CD4-positive, alpha-beta T cell (primary cell): ENCODE data around the gene BTBD18. TPM values are rescaled to one million over a fixed set of nuclear protein-coding genes. Genes with fewer than 3 reads are reported as not detected.

Source experiments
- ATAC-seq: fragments of 200-7000 bp; cut with Tn5 transposase; one replicate; pipeline ENCODE4 v1.10.0; 2022; ENCODE audit warnings: mild to moderate bottlenecking; ENCODE audit not compliant: poor library complexity
- CTCF ChIA-PET: fragments of 350-600 bp; sonication (Branson Sonifier 250); formaldehyde crosslinking; loops from one replicate; lab custom pipeline; 2021; ENCODE audit warnings: antibody characterized with exemption, inconsistent platforms; lab: Charles Lee
- POLR2A ChIA-PET: fragments of 350-600 bp; sonication (Branson Sonifier 250); formaldehyde crosslinking; loops from one replicate; lab custom pipeline; 2021; ENCODE audit warnings: antibody characterized with exemption, inconsistent platforms; lab: Charles Lee
- DNase-seq, 14 experiments: peaks; one replicate each; pipeline ENCODE4 v3.0.0-alpha.2; 2013 to 2020; ENCODE audit warnings: mixed read lengths in 2 of 14
- H3K27ac ChIP-seq, 2 donors: one replicate each; pipeline versions ENCODE4 v1.5.1 to v1.7.0; 2013; ENCODE audit warnings: low read length in 2 of 2, low read depth in 1 of 2, mild to moderate bottlenecking in 1 of 2
- H3K27me3 ChIP-seq, 2 experiments: 1 replicate in 1 of 2; 2 replicates in 1 of 2; pipeline versions ENCODE4 v1.6.1 to v1.7.0; 2013; ENCODE audit warnings: low read length in 2 of 2, control low read depth in 1 of 2, mild to moderate bottlenecking in 1 of 2, moderate library complexity in 1 of 2; ENCODE audit not compliant: insufficient read depth in 2 of 2, control insufficient read depth in 1 of 2
- H3K36me3 ChIP-seq: one replicate; pipeline ENCODE4 v1.6.1; 2013; ENCODE audit warnings: low read length, control low read depth; ENCODE audit not compliant: insufficient read depth
- H3K4me1 ChIP-seq: one replicate; pipeline ENCODE4 v1.6.1; 2013; ENCODE audit warnings: low read length, control low read depth; ENCODE audit not compliant: insufficient read depth
- H3K4me3 ChIP-seq: one replicate; pipeline ENCODE4 v1.5.1; 2013; ENCODE audit warnings: mild to moderate bottlenecking, low read length, moderate library complexity
- H3K9me3 ChIP-seq, 2 experiments: 1 replicate in 1 of 2; 2 replicates in 1 of 2; pipeline versions ENCODE4 v1.6.1 to v1.7.0; 2013; ENCODE audit warnings: low read length in 2 of 2, mild to moderate bottlenecking in 2 of 2, control low read depth in 1 of 2, moderate library complexity in 1 of 2; ENCODE audit not compliant: control insufficient read depth in 1 of 2, insufficient read depth in 1 of 2
- H3K27ac Mint-ChIP-seq: one replicate; pipeline ENCODE4 v1.8.0; 2020; ENCODE audit warnings: mixed read lengths
- H3K27me3 Mint-ChIP-seq: one replicate; pipeline ENCODE4 v1.8.0; 2021; ENCODE audit warnings: mixed read lengths
- H3K36me3 Mint-ChIP-seq: one replicate; pipeline ENCODE4 v1.8.0; 2021; ENCODE audit warnings: low read depth, mixed read lengths
- H3K4me1 Mint-ChIP-seq: one replicate; pipeline ENCODE4 v1.8.0; 2021; ENCODE audit warnings: low read depth, mixed read lengths
- H3K4me3 Mint-ChIP-seq: one replicate; pipeline ENCODE4 v1.8.0; 2020; ENCODE audit warnings: mild to moderate bottlenecking, mixed read lengths
- H3K9me3 Mint-ChIP-seq: one replicate; pipeline ENCODE4 v1.8.0; 2020; ENCODE audit warnings: mixed read lengths
- CTCF ChIP-seq: fragments of 200-600 bp; IDR thresholded peaks from one replicate; pipeline ENCODE4 v1.8.0; 2022; ENCODE audit warnings: antibody characterized with exemption, mild to moderate bottlenecking
- intact Hi-C, 2 experiments: fragments of 100-400 bp; cut with DNase I in 1 of 2; cut with micrococcal nuclease in 1 of 2; formaldehyde crosslinking; loops; one replicate each; pipeline versions ENCODE4 v1.15.1 to v1.9.0; 2023 to 2025; cut with DNase I, micrococcal nuclease
- total RNA-seq, 174 experiments: library from RNA in 2 of 174; stranded (reverse) in 2 of 174; gene quantifications; one replicate each; pipeline ENCODE4 v1.2.3 and lab custom pipeline; 2021 to 2026

BTBD18 gene
- total RNA-seq, 2 experiments from 2014 or later = not detected

- ChIA-PET POLR2A (interaction anchor here (1.1 kb wide), 1 partner anchor 17 kb away, joined by 3 read pairs; the partner anchor contains the start of gene CTNND1), CTCF (no interaction called here)
- Mint-ChIP-seq H3K9me3 (no peaks in the 10 kb centered on the region), H3K36me3 (no peaks in the 10 kb centered on the region), H3K27me3 (no peaks in the 10 kb centered on the region), H3K4me1 (peaks cover 41% of the 10 kb centered on the region), H3K27ac (no peak overlapping the region), H3K4me3 (no peak overlapping the region)
- no peaks in the 10 kb centered on the region for H3K36me3 ChIP-seq
- TF ChIP-seq CTCF = no peak
- intact Hi-C loops = no loop called here
- ATAC-seq (no peak), DNase-seq (no peak)
- H3K27me3 ChIP-seq = no peaks in the 10 kb centered on the region
- peaks cover 5% of the 10 kb centered on the region for H3K4me1 ChIP-seq
- no peak overlapping the region for H3K27ac ChIP-seq
- H3K9me3 ChIP-seq = no peaks in the 10 kb centered on the region
- no peak overlapping the region for H3K4me3 ChIP-seq
Observed at GRCh38 chr11:57777969-57778317, 26.3 kb upstream of the BTBD18 start.

- POLR2A ChIA-PET = no interaction called here
- CTCF ChIA-PET = interaction anchor here (0.5 to 0.8 kb wide), 2 partner anchors 24 to 89 kb away, joined by 3 to 4 read pairs; no protein-coding TSS in a partner anchor
- no peak overlapping the region for H3K27ac Mint-ChIP-seq
Observed at GRCh38 chr11:57776577-57777210, 25.1 kb upstream of the BTBD18 start.

GRCh38 chr11:57776031-57776521 lies 24.5 kb upstream of the BTBD18 start:
- ChIA-PET CTCF (interaction anchor here (0.5 to 0.8 kb wide), 2 partner anchors 25 to 89 kb away, joined by 3 to 4 read pairs; no protein-coding TSS in a partner anchor), POLR2A (no interaction called here)
- H3K36me3 ChIP-seq = no peaks in the 10 kb centered on the region
- intact Hi-C loops = no loop called here
- no peak for ATAC-seq
- H3K27me3 ChIP-seq = no peaks in the 10 kb centered on the region
- H3K4me1 ChIP-seq = no peaks in the 10 kb centered on the region
- Mint-ChIP-seq H3K9me3 (no peaks in the 10 kb centered on the region), H3K27me3 (no peaks in the 10 kb centered on the region), H3K4me3 (no peak overlapping the region), H3K27ac (no peak overlapping the region), H3K36me3 (no peaks in the 10 kb centered on the region), H3K4me1 (peaks cover 34% of the 10 kb centered on the region)
- H3K9me3 ChIP-seq = no peaks in the 10 kb centered on the region
- no peak for DNase-seq
- no peak overlapping the region for H3K27ac ChIP-seq
- H3K4me3 ChIP-seq = no peak overlapping the region
- TF ChIP-seq CTCF = no peak

More at GRCh38 chr11:57776577-57777210, 25.1 kb upstream of the BTBD18 start:
- H3K4me3 Mint-ChIP-seq = no peak overlapping the region
- intact Hi-C loops = no loop called here
- H3K36me3 Mint-ChIP-seq = no peaks in the 10 kb centered on the region
- Histone ChIP-seq H3K27me3 (no peaks in the 10 kb centered on the region), H3K4me1 (peaks cover 4% of the 10 kb centered on the region), H3K27ac (no peak overlapping the region), H3K36me3 (no peaks in the 10 kb centered on the region), H3K9me3 (no peaks in the 10 kb centered on the region), H3K4me3 (no peak overlapping the region)
- H3K9me3 Mint-ChIP-seq = no peaks in the 10 kb centered on the region
- no peak for DNase-seq
- H3K27me3 Mint-ChIP-seq = no peaks in the 10 kb centered on the region
- H3K4me1 Mint-ChIP-seq = peaks cover 39% of the 10 kb centered on the region
- TF ChIP-seq CTCF = no peak
- no peak for ATAC-seq
